Keratinocyte (primary cell): Measurements from ENCODE around the gene ULK4. TPM values are rescaled to one million over a fixed set of nuclear protein-coding genes. Genes with fewer than 3 reads are reported as not detected.

Experiments used
- DNase-seq: peaks from one replicate; pipeline ENCODE4 v3.0.0-alpha.2; 2011; ENCODE audit warnings: low read depth, missing footprints, low spot score
- FAIRE-seq: peaks from 2 replicates; lab custom pipeline; 2011; peaks lifted over from hg19 to GRCh38; lab: Jason Lieb, UNC
- H2AFZ ChIP-seq: 2 replicates; pipeline ENCODE4 v1.6.0; 2012; ENCODE audit warnings: low read length, control low read depth, inconsistent platforms; ENCODE audit not compliant: control insufficient read depth
- H3K27ac ChIP-seq: 2 replicates; pipeline ENCODE4 v1.5.1; 2011; ENCODE audit warnings: low read length; ENCODE audit not compliant: control insufficient read depth, insufficient read depth
- H3K27me3 ChIP-seq: 3 replicates; pipeline ENCODE4 v1.6.0; 2011; ENCODE audit warnings: low read length; ENCODE audit not compliant: control insufficient read depth, insufficient read depth; ENCODE audit errors: extremely low read depth
- H3K36me3 ChIP-seq, 2 experiments: 2 replicates in 1 of 2; 3 replicates in 1 of 2; pipeline ENCODE4 v1.5.1; 2011; ENCODE audit warnings: low read length in 2 of 2, mild to moderate bottlenecking in 1 of 2; ENCODE audit not compliant: control insufficient read depth in 2 of 2, insufficient read depth in 2 of 2; ENCODE audit errors: extremely low read depth in 1 of 2
- H3K4me1 ChIP-seq: 3 replicates; pipeline ENCODE4 v1.5.1; 2011; ENCODE audit warnings: low read length; ENCODE audit not compliant: control insufficient read depth, insufficient read depth; ENCODE audit errors: extremely low read depth
- H3K4me2 ChIP-seq: 3 replicates; pipeline ENCODE4 v1.6.0; 2011; ENCODE audit warnings: low read depth, low read length; ENCODE audit not compliant: control insufficient read depth, insufficient read depth; ENCODE audit errors: extremely low read depth
- H3K4me3 ChIP-seq, 3 experiments: fragments of 200-600 bp in 1 of 3; sonication (generic) in 1 of 3; 2 replicates in 2 of 3; 3 replicates in 1 of 3; pipeline ENCODE4 v1.5.1; 2011 to 2016; ENCODE audit warnings: low read length in 3 of 3, mild to moderate bottlenecking in 3 of 3, control low read depth in 2 of 3, inconsistent platforms in 1 of 3, low read depth in 1 of 3, mixed read lengths in 1 of 3, mixed run types in 1 of 3, moderate library complexity in 1 of 3; ENCODE audit not compliant: control insufficient read depth in 2 of 3, insufficient read depth in 2 of 3; ENCODE audit errors: extremely low read depth in 1 of 3
- H3K79me2 ChIP-seq: 2 replicates; pipeline ENCODE4 v1.6.0; 2012; ENCODE audit warnings: low read length; ENCODE audit not compliant: control insufficient read depth, insufficient read depth
- H3K9ac ChIP-seq: 3 replicates; pipeline ENCODE4 v1.6.0; 2011; ENCODE audit warnings: low read length; ENCODE audit not compliant: control insufficient read depth, insufficient read depth; ENCODE audit errors: extremely low read depth
- H3K9me1 ChIP-seq: 3 replicates; pipeline ENCODE4 v1.6.0; 2011; ENCODE audit warnings: low read length; ENCODE audit not compliant: control insufficient read depth, insufficient read depth; ENCODE audit errors: extremely low read depth
- H3K9me3 ChIP-seq: 2 replicates; pipeline ENCODE4 v1.5.1; 2012; ENCODE audit warnings: low read depth, low read length; ENCODE audit not compliant: control insufficient read depth
- H4K20me1 ChIP-seq: 3 replicates; pipeline ENCODE4 v1.6.0; 2011; ENCODE audit warnings: low read length; ENCODE audit not compliant: control insufficient read depth, insufficient read depth; ENCODE audit errors: extremely low read depth
- CTCF ChIP-seq, 3 experiments: IDR thresholded peaks in 1 of 3; conservative IDR thresholded peaks in 1 of 3; optimal IDR thresholded peaks in 1 of 3; 2 replicates in 2 of 3; 3 replicates in 1 of 3; pipeline versions ENCODE3 to v1.5.1; 2011; ENCODE audit warnings: low read length in 3 of 3, mild to moderate bottlenecking in 3 of 3, moderate library complexity in 2 of 3, control low read depth in 1 of 3, inconsistent platforms in 1 of 3; ENCODE audit not compliant: insufficient read depth in 2 of 3; ENCODE audit errors: extremely low read depth in 1 of 3
- EZH2 ChIP-seq: IDR thresholded peaks from one replicate; pipeline ENCODE4 v1.6.1; 2012; ENCODE audit warnings: inconsistent platforms, mild to moderate bottlenecking, low read length, moderate library complexity
- dilution Hi-C: fragments of 300-500 bp; cut with MboI; formaldehyde crosslinking; loops from one replicate; pipeline ENCODE4 v1.7.0; 2020; ENCODE audit warnings: low sequenced_read_pairs; ENCODE audit not compliant: extremely low pct_ligation_motif_present
- polyA plus RNA-seq, 5 experiments: library from polyadenylated mRNA; depleted of rRNA in 3 of 5; stranded (reverse) in 3 of 5; stranded (forward) in 1 of 5; unstranded in 1 of 5; fragments of >200 nt; gene quantifications; 1 replicate in 1 of 5; 2 replicates in 3 of 5; 3 replicates in 1 of 5; pipeline versions ENCODE4 v1.2.1 to v1.2.3, GENCODE V29; 2011 to 2012; ENCODE audit warnings: missing spikeins in 2 of 5, low read depth in 1 of 5, low replicate concordance in 1 of 5

ULK4 gene
- polyA plus RNA-seq, 1 donor (not counting 4 experiments of a cell fraction or from before 2014, with no cell fraction given): 6.1 TPM

GRCh38 chr3:41575724-41576123 is 386.2 kb downstream of the ULK4 start:
- Histone ChIP-seq H2AFZ (no peak overlapping the region), H3K27ac (no peak overlapping the region), H3K4me3 (no peak overlapping the region), H4K20me1 (no peaks in the 10 kb centered on the region), H3K4me2 (no peak overlapping the region), H3K79me2 (no peaks in the 10 kb centered on the region), H3K9me3 (no peaks in the 10 kb centered on the region), H3K27me3 (no peaks in the 10 kb centered on the region), H3K4me1 (no peaks in the 10 kb centered on the region), H3K9me1 (no peaks in the 10 kb centered on the region), H3K9ac (no peak overlapping the region), H3K36me3 (no peaks in the 10 kb centered on the region)
- TF ChIP-seq CTCF (optimal IDR thresholded peaks at IDR 0.05 in 1 of 3, IDR thresholded peaks at IDR 0.05 in 1 of 3, conservative IDR thresholded peaks at IDR 0.05 in 1 of 3; ENCODE audit: extremely low read depth in 1 of 3, insufficient read depth in 2 of 3, low read length in 3 of 3) (no peak), EZH2 (no peak)
- DNase-seq: no peak
- dilution Hi-C loops: no loop called here
- FAIRE-seq: no peak

GRCh38 chr3:41574900-41575299 is 387.0 kb downstream of the ULK4 start:
- Histone ChIP-seq H3K4me3 (no peak overlapping the region), H3K36me3 (no peaks in the 10 kb centered on the region), H2AFZ (no peak overlapping the region), H4K20me1 (no peaks in the 10 kb centered on the region), H3K4me2 (no peak overlapping the region), H3K79me2 (no peaks in the 10 kb centered on the region), H3K4me1 (no peaks in the 10 kb centered on the region), H3K27ac (no peak overlapping the region), H3K9ac (no peak overlapping the region), H3K27me3 (no peaks in the 10 kb centered on the region), H3K9me1 (no peaks in the 10 kb centered on the region), H3K9me3 (no peaks in the 10 kb centered on the region)
- dilution Hi-C loops: no loop called here
- FAIRE-seq (no peak), DNase-seq (no peak)
- TF ChIP-seq EZH2 (no peak), CTCF (optimal IDR thresholded peaks at IDR 0.05 in 1 of 3, IDR thresholded peaks at IDR 0.05 in 1 of 3, conservative IDR thresholded peaks at IDR 0.05 in 1 of 3; ENCODE audit: extremely low read depth in 1 of 3, insufficient read depth in 2 of 3, low read length in 3 of 3) (no peak)
